ENCODE measurements around the gene MGST3.

Gene MGST3

GRCh38 chr1:165675794-165676193, 44.8 kb downstream of the MGST3 start:
- Histone ChIP-seq H3K4me3 (replicated peaks; ENCODE audit: insufficient read depth, low read length) (no peak overlapping the region), H3K27me3 (ENCODE audit: insufficient read depth, poor library complexity, severe bottlenecking) (no peaks in the 10 kb centered on the region), H3K27ac (replicated peaks) (no peak overlapping the region)
- TF ChIP-seq REST (IDR thresholded peaks at IDR 0.05; ENCODE audit: insufficient replicate concordance, low read depth) (no peak), SPI1 (IDR thresholded peaks at IDR 0.05; ENCODE audit: borderline replicate concordance, low read depth) (no peak), GABPA (IDR thresholded peaks at IDR 0.05; ENCODE audit: low read depth) (no peak), POLR2AphosphoS5 (IDR thresholded peaks at IDR 0.05; ENCODE audit: low read depth) (no peak), CTCF (IDR thresholded peaks at IDR 0.05; ENCODE audit: insufficient read depth, low read length) (no peak)
- DNase-seq (ENCODE audit: low read depth in 1 of 2, low spot score in 1 of 2) = no peak

- H3K4me3 ChIP-seq (replicated peaks; ENCODE audit: insufficient read depth, low read length) = no peak overlapping the region
- TF ChIP-seq REST (IDR thresholded peaks at IDR 0.05; ENCODE audit: insufficient replicate concordance, low read depth) = no peak
- TF ChIP-seq CTCF (IDR thresholded peaks at IDR 0.05; ENCODE audit: insufficient read depth, low read length) = no peak
- no peak for TF ChIP-seq POLR2AphosphoS5 (IDR thresholded peaks at IDR 0.05; ENCODE audit: low read depth)
- no peak for TF ChIP-seq SPI1 (IDR thresholded peaks at IDR 0.05; ENCODE audit: borderline replicate concordance, low read depth)
- TF ChIP-seq GABPA (IDR thresholded peaks at IDR 0.05; ENCODE audit: low read depth) = no peak
- H3K27me3 ChIP-seq (ENCODE audit: insufficient read depth, poor library complexity, severe bottlenecking) = no peaks in the 10 kb centered on the region
- H3K27ac ChIP-seq (replicated peaks) = no peak overlapping the region
- no peak for DNase-seq (ENCODE audit: low read depth in 1 of 2, low spot score in 1 of 2)
Observed at GRCh38 chr1:165678509-165678908, 47.5 kb downstream of the MGST3 start.

- DNase-seq (ENCODE audit: low read depth in 1 of 2, low spot score in 1 of 2) = no peak
- H3K4me3 ChIP-seq (replicated peaks; ENCODE audit: insufficient read depth, low read length) = no peak overlapping the region
- no peaks in the 10 kb centered on the region for H3K27me3 ChIP-seq (ENCODE audit: insufficient read depth, poor library complexity, severe bottlenecking)
- no peak overlapping the region for H3K27ac ChIP-seq (replicated peaks)
- TF ChIP-seq REST (IDR thresholded peaks at IDR 0.05; ENCODE audit: insufficient replicate concordance, low read depth) (no peak), GABPA (IDR thresholded peaks at IDR 0.05; ENCODE audit: low read depth) (no peak), SPI1 (IDR thresholded peaks at IDR 0.05; ENCODE audit: borderline replicate concordance, low read depth) (no peak), CTCF (IDR thresholded peaks at IDR 0.05; ENCODE audit: insufficient read depth, low read length) (no peak), POLR2AphosphoS5 (IDR thresholded peaks at IDR 0.05; ENCODE audit: low read depth) (no peak)
Observed at GRCh38 chr1:165679282-165680036, 48.4 kb downstream of the MGST3 start.

All from HL-60 (cell line).